ENCODE data around the gene MAST4. TPM values are rescaled to one million over a fixed set of nuclear protein-coding genes. Genes with fewer than 3 reads are reported as not detected.
A peak's percentile ranks its signal among the peaks of the same experiment; 100 is the strongest.

Gene MAST4
- total and polyA plus RNA-seq, 2 donors from 2014 or later: 27.3 to 31.4 TPM

DNA sequence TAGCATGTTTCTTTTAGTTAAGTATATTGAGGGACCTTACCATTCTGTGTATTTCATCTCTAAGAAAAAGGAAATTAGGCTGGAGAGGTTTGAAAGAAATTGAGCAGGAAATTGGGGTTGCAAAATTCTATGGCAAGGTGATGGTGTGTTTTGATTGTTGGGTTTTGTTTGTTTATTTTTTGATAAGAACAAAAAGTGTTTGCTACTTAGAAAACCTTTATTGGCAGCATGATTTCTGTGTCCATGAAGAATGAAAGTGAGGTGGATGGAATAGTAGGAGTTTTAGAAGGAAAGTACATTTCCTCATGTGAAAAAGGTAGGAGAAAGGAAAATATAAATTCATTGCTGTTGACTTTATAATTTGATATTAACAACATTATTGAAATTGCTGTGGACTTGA, 433.3 kb downstream of the MAST4 start:
- intact Hi-C loops (cut with DNase I): no loop called here
- H3K4me3 ChIP-seq (ENCODE audit: low read length in 3 of 3): no peak overlapping the region
- H3K9me3 ChIP-seq (ENCODE audit: control insufficient read depth in 2 of 3, insufficient read depth in 1 of 3, low read length in 3 of 3): no peaks in the 10 kb centered on the region
- no peak overlapping the region for H3K27ac ChIP-seq (ENCODE audit: low read depth in 2 of 2, low read length in 2 of 2)
- no peaks in the 10 kb centered on the region for H3K27me3 ChIP-seq (ENCODE audit: control insufficient read depth, insufficient read depth, low read length)
- peaks cover 0 to 16% (median 6%) of the 10 kb centered on the region in 3 donors for H3K4me1 ChIP-seq (ENCODE audit: control insufficient read depth in 2 of 3, insufficient read depth in 2 of 3, low read depth in 1 of 3, low read length in 3 of 3)
- no peak for TF ChIP-seq CTCF (IDR thresholded peaks at IDR 0.05; ENCODE audit: borderline replicate concordance, extremely low read depth, insufficient read depth)
- DNase-seq (no peak), FAIRE-seq (no peak)
- H3K36me3 ChIP-seq (ENCODE audit: control insufficient read depth in 2 of 3, insufficient read depth in 3 of 3, low read length in 3 of 3): no peaks in the 10 kb centered on the region
- H3K9ac ChIP-seq (ENCODE audit: low read length in 3 of 3): no peak overlapping the region

DNA sequence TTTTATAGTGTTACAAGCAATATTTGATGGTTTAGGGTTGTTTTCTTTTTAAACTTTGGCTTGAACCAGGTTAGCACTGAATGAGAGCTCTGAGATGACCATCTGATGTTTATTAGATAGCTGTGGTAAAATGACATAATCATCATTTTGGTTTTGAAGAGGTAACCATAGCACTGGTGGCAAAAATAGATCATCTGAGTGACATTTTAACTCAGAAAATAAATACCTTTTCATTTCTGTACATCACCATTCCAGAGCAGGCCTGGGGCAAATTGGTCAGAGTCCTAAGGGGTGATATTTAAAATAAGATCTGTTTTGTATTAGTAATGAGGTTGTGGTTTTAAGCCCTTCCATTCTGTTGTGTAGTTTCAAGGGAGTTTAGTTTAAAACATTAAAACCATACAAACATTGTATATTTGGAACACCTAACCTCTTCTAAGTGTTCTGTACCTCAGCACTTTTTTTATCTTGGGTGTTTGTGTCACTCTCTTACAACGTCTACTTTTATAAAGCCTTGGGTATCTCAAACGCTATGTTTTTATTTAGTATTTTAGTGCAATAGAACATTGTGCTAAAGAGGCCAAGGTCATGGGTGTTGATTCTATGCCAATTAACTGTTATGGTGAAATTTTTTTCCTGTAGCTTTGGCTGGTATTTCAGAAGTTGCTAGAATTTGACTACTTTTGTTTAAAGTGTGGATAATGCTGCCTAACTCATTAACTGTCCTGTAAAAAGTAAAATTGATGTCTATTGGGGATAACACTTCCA, 434.3 kb downstream of the MAST4 start:
- no peak overlapping the region for H3K27ac ChIP-seq (ENCODE audit: low read depth in 2 of 2, low read length in 2 of 2)
- no peak overlapping the region for H3K9ac ChIP-seq (ENCODE audit: low read length in 3 of 3)
- DNase-seq (no peak), FAIRE-seq (no peak)
- no peaks in the 10 kb centered on the region for H3K9me3 ChIP-seq (ENCODE audit: control insufficient read depth in 2 of 3, insufficient read depth in 1 of 3, low read length in 3 of 3)
- no peak overlapping the region for H3K4me3 ChIP-seq (ENCODE audit: low read length in 3 of 3)
- no peaks in the 10 kb centered on the region for H3K36me3 ChIP-seq (ENCODE audit: control insufficient read depth in 2 of 3, insufficient read depth in 3 of 3, low read length in 3 of 3)
- H3K27me3 ChIP-seq (ENCODE audit: control insufficient read depth, insufficient read depth, low read length): no peaks in the 10 kb centered on the region
- TF ChIP-seq CTCF (IDR thresholded peaks at IDR 0.05; ENCODE audit: borderline replicate concordance, extremely low read depth, insufficient read depth): no peak
- peaks cover 0 to 16% (median 6%) of the 10 kb centered on the region in 3 donors for H3K4me1 ChIP-seq (ENCODE audit: control insufficient read depth in 2 of 3, insufficient read depth in 2 of 3, low read depth in 1 of 3, low read length in 3 of 3)
- intact Hi-C loops (cut with DNase I): no loop called here

- H3K4me1 ChIP-seq (ENCODE audit: control insufficient read depth in 2 of 3, insufficient read depth in 2 of 3, low read depth in 1 of 3, low read length in 3 of 3): peaks cover 0 to 16% (median 6%) of the 10 kb centered on the region in 3 donors
- FAIRE-seq: no peak
- no peak for TF ChIP-seq CTCF (IDR thresholded peaks at IDR 0.05; ENCODE audit: borderline replicate concordance, extremely low read depth, insufficient read depth)
- no peaks in the 10 kb centered on the region for H3K36me3 ChIP-seq (ENCODE audit: control insufficient read depth in 2 of 3, insufficient read depth in 3 of 3, low read length in 3 of 3)
- H3K4me3 ChIP-seq (ENCODE audit: low read length in 3 of 3): no peak overlapping the region
- H3K27me3 ChIP-seq (ENCODE audit: control insufficient read depth, insufficient read depth, low read length): no peaks in the 10 kb centered on the region
- H3K27ac ChIP-seq (ENCODE audit: low read depth in 2 of 2, low read length in 2 of 2): no peak overlapping the region
- H3K9ac ChIP-seq (ENCODE audit: low read length in 3 of 3): no peak overlapping the region
- no peaks in the 10 kb centered on the region for H3K9me3 ChIP-seq (ENCODE audit: control insufficient read depth in 2 of 3, insufficient read depth in 1 of 3, low read length in 3 of 3)
- intact Hi-C loops (cut with DNase I): no loop called here
- peak in 1 of 5 donors; percentile 37 for DNase-seq
Measured at GRCh38 chr5:67031057-67031443, 434.9 kb downstream of the MAST4 start.
